Measurements from ENCODE around the gene DTX1.

DTX1 gene

GRCh38 chr12:113064395-113065125 is 8.0 kb downstream of the DTX1 start:
- H3K4me3 ChIP-seq (ENCODE audit: extremely low read depth, insufficient read depth, low read length, poor library complexity, severe bottlenecking), result no peak overlapping the region
- H3K4me1 ChIP-seq (ENCODE audit: control insufficient read depth, insufficient read depth, low read length, poor library complexity, severe bottlenecking), result no peaks in the 10 kb centered on the region
- H3K27ac ChIP-seq (ENCODE audit: low read depth, low read length, severe bottlenecking), result no peak overlapping the region
- no peaks in the 10 kb centered on the region for H3K9me3 ChIP-seq (ENCODE audit: control insufficient read depth, low read length)
- no peaks in the 10 kb centered on the region for H3K36me3 ChIP-seq (ENCODE audit: control insufficient read depth, insufficient read depth, low read length)
- 69 to 94% methylated on average over 4 to 5 of the region's 5 CpGs for WGBS, 2 experiments (ENCODE audit: insufficient coverage in 2 of 2)

GRCh38 chr12:113065126-113066007 is 8.8 kb downstream of the DTX1 start:
- no peak overlapping the region for H3K27ac ChIP-seq (ENCODE audit: low read depth, low read length, severe bottlenecking)
- no peaks in the 10 kb centered on the region for H3K4me1 ChIP-seq (ENCODE audit: control insufficient read depth, insufficient read depth, low read length, poor library complexity, severe bottlenecking)
- WGBS, 2 experiments (ENCODE audit: insufficient coverage in 2 of 2), result 21 to 33% methylated on average over 20 to 21 of the region's 31 CpGs
- no peaks in the 10 kb centered on the region for H3K36me3 ChIP-seq (ENCODE audit: control insufficient read depth, insufficient read depth, low read length)
- H3K4me3 ChIP-seq (ENCODE audit: extremely low read depth, insufficient read depth, low read length, poor library complexity, severe bottlenecking), result no peak overlapping the region
- no peaks in the 10 kb centered on the region for H3K9me3 ChIP-seq (ENCODE audit: control insufficient read depth, low read length)

GRCh38 chr12:113066813-113067400 is 10.4 kb downstream of the DTX1 start:
- H3K4me1 ChIP-seq (ENCODE audit: control insufficient read depth, insufficient read depth, low read length, poor library complexity, severe bottlenecking), result peaks cover 8% of the 10 kb centered on the region
- H3K27ac ChIP-seq (ENCODE audit: low read depth, low read length, severe bottlenecking), result no peak overlapping the region
- WGBS, 2 experiments (ENCODE audit: insufficient coverage in 2 of 2), result 68 to 87% methylated on average over 10 to 12 of the region's 13 CpGs
- H3K4me3 ChIP-seq (ENCODE audit: extremely low read depth, insufficient read depth, low read length, poor library complexity, severe bottlenecking), result no peak overlapping the region
- H3K9me3 ChIP-seq (ENCODE audit: control insufficient read depth, low read length), result no peaks in the 10 kb centered on the region
- H3K36me3 ChIP-seq (ENCODE audit: control insufficient read depth, insufficient read depth, low read length), result no peaks in the 10 kb centered on the region

DNA sequence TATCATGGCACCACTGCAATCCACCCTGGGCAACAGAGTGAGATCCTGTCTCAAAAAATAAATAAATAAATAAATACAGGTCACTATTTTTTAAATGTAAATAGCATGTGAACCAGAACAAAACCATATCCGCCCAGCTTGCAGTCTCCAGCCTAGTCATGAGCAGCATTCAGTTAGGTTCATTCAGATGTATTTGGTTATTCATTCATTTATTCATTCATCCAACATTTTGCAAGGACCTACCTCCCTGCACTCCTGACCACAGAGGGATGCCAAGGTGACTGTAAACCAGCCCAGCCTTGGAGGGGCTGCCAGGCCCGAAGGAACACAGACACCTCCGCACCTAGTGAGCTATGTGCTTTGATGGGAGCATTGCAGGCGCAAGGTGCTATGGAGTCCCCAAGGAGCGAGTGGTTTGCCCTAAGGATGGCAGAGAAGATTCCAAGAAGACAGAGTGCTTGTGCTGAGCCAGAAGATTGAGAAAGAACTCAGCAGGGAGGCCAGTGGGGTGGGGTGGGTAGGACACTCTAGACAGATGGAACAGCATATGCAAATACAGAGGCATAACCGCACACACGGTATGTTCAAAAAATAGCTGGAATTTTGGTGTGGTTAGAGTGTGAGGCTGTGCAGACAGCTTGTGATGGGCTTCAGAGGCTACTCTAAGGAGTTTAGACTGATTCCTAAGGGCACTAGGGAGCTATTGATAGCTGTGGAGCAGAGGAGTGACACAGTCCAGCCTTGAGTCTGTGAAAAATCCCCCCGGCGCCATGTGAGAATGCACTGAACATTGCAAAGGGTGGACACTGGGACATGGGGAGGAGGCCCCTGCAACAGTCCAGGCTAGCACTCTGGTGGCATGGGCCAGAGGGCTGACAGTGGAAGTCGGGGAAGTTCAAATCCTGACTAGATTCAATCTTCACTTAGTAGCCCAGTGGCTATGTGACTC is 11.7 kb downstream of the DTX1 start:
- H3K4me1 ChIP-seq (ENCODE audit: control insufficient read depth, insufficient read depth, low read length, poor library complexity, severe bottlenecking), result peaks cover 8% of the 10 kb centered on the region
- H3K27ac ChIP-seq (ENCODE audit: low read depth, low read length, severe bottlenecking), result no peak overlapping the region
- no peak overlapping the region for H3K4me3 ChIP-seq (ENCODE audit: extremely low read depth, insufficient read depth, low read length, poor library complexity, severe bottlenecking)
- 93 to 96% methylated on average over 8 to 9 of the region's 10 CpGs for WGBS, 2 experiments (ENCODE audit: insufficient coverage in 2 of 2)
- H3K36me3 ChIP-seq (ENCODE audit: control insufficient read depth, insufficient read depth, low read length), result no peaks in the 10 kb centered on the region
- H3K9me3 ChIP-seq (ENCODE audit: control insufficient read depth, low read length), result no peaks in the 10 kb centered on the region

DNA sequence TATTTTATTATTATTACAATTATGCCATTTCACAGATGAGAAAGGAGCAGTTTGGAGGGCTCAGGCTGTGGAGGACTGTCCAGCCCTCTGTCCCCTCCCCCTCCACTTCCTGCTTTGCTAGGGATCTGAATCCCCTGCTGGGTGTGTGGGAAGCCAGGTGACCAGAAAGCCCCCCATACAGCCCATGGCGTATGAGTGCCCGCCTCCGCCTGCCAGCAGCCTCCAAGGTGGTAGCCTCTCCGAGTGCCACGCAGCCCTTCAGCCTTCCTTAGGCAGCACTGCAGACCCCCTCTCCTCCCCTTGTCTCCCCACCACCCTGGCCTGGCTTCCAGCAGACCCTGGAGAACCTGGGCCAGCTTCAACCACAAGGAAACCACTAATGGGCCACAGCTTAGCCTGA is 12.6 kb downstream of the DTX1 start:
- H3K27ac ChIP-seq (ENCODE audit: low read depth, low read length, severe bottlenecking), result no peak overlapping the region
- WGBS, 2 experiments (ENCODE audit: insufficient coverage in 2 of 2), result 71 to 80% methylated on average over 5 of the region's 5 CpGs
- H3K4me3 ChIP-seq (ENCODE audit: extremely low read depth, insufficient read depth, low read length, poor library complexity, severe bottlenecking), result no peak overlapping the region
- no peaks in the 10 kb centered on the region for H3K36me3 ChIP-seq (ENCODE audit: control insufficient read depth, insufficient read depth, low read length)
- H3K9me3 ChIP-seq (ENCODE audit: control insufficient read depth, low read length), result no peaks in the 10 kb centered on the region
- peaks cover 8% of the 10 kb centered on the region for H3K4me1 ChIP-seq (ENCODE audit: control insufficient read depth, insufficient read depth, low read length, poor library complexity, severe bottlenecking)

DNA sequence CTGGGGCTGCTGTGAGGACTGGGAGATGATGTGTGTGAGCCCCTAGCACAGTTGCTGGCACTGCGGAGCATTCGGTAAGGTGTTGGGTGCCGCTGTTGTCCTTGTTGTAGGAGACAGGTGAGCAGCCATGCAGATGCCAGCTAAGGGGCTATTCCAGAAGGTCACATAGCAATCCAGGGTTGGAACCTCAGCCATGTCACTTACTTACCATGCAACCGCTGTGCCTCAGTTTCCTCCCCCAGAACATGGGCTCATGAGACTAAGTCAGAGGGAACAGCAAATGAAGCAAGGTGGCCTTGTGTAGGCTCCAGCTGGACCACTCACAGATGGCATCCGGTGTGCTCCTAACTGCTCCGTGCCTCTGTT is 13.2 kb downstream of the DTX1 start:
- Histone ChIP-seq H3K4me3 (ENCODE audit: extremely low read depth, insufficient read depth, low read length, poor library complexity, severe bottlenecking) (no peak overlapping the region), H3K9me3 (ENCODE audit: control insufficient read depth, low read length) (no peaks in the 10 kb centered on the region), H3K4me1 (ENCODE audit: control insufficient read depth, insufficient read depth, low read length, poor library complexity, severe bottlenecking) (peaks cover 8% of the 10 kb centered on the region), H3K36me3 (ENCODE audit: control insufficient read depth, insufficient read depth, low read length) (no peaks in the 10 kb centered on the region), H3K27ac (ENCODE audit: low read depth, low read length, severe bottlenecking) (no peak overlapping the region)
- 89 to 100% methylated on average over 6 of the region's 6 CpGs for WGBS, 2 experiments (ENCODE audit: insufficient coverage in 2 of 2)

- Histone ChIP-seq H3K9me3 (ENCODE audit: control insufficient read depth, low read length) (no peaks in the 10 kb centered on the region), H3K36me3 (ENCODE audit: control insufficient read depth, insufficient read depth, low read length) (no peaks in the 10 kb centered on the region), H3K27ac (ENCODE audit: low read depth, low read length, severe bottlenecking) (no peak overlapping the region), H3K4me1 (ENCODE audit: control insufficient read depth, insufficient read depth, low read length, poor library complexity, severe bottlenecking) (peaks cover 8% of the 10 kb centered on the region), H3K4me3 (ENCODE audit: extremely low read depth, insufficient read depth, low read length, poor library complexity, severe bottlenecking) (no peak overlapping the region)
- 89 to 92% methylated on average over 12 to 13 of the region's 15 CpGs for whole genome bisulfite sequencing, 2 experiments (ENCODE audit: insufficient coverage in 2 of 2)
Measured at GRCh38 chr12:113070117-113070906, 13.8 kb downstream of the DTX1 start.

DNA sequence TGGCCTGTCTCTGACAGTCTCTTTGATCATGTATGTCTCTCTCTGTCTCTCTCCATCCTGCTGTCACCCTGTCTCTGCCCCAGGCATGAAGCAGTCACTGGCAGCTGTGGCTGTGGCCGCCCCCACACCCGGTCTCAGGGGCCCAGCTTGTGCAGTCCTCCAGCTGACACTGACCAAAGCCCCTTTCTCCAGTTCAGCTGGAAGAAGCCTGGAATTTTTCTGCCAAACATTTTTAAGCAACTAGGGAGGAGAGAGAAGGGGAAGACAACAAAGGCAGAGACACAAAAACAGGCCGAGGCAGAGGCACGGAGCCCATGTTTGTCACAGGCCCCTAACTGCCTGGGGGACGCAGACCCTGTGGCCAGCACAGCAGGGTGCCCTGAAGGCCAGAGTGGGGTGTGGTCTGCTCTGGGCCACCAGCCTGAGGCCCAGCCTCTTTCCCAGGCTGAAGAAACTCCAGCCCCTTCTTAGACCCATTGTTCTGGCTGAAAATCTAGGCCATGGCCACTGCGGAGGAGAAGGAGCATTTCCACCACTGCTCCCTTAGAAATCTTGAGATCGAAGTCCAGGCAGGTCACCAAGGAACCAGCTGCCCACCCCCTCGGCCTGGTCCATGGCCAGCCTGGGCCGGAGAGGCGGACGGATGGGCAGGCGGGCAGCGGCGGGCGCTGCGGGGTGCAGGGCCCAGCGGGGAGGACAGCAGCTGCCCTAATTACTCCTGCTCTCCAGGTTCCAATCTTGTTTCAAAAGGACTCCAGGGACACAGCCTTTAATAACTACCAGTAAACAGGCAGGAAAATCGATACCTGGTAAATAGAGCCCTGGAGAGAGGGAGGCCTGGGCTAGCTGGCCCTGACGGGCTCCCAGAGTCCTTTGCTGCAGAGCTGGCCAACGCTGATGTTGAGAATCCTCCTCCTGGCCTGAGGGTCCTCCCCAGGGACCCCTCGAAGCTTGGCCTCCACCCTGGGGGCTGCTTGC is 14.9 kb downstream of the DTX1 start:
- Histone ChIP-seq H3K4me1 (ENCODE audit: control insufficient read depth, insufficient read depth, low read length, poor library complexity, severe bottlenecking) (peaks cover 8% of the 10 kb centered on the region), H3K27ac (ENCODE audit: low read depth, low read length, severe bottlenecking) (no peak overlapping the region), H3K36me3 (ENCODE audit: control insufficient read depth, insufficient read depth, low read length) (no peaks in the 10 kb centered on the region), H3K9me3 (ENCODE audit: control insufficient read depth, low read length) (no peaks in the 10 kb centered on the region), H3K4me3 (ENCODE audit: extremely low read depth, insufficient read depth, low read length, poor library complexity, severe bottlenecking) (no peak overlapping the region)
- WGBS, 2 experiments (ENCODE audit: insufficient coverage in 2 of 2), result 82 to 83% methylated on average over 20 of the region's 21 CpGs

DNA sequence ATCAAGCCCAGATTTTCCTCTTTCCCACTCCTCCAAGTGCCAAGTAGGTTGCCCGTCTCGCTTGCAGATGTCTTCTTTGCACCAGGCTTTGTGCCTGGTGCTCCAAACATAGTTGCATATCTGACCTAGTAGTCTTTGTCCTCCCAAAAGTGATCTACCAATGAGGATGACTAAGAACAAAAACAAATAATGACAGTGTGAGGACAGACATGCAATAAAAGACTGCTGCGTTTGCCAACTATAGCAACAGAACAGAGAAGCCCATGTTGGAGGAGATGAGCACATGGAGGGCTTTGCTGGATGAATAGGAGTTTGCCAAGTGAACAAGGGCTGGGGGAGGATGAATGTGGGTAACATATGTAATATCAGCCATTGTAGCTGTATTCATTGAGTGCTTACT is 15.6 kb downstream of the DTX1 start:
- Histone ChIP-seq H3K9me3 (ENCODE audit: control insufficient read depth, low read length) (no peaks in the 10 kb centered on the region), H3K4me3 (ENCODE audit: extremely low read depth, insufficient read depth, low read length, poor library complexity, severe bottlenecking) (no peak overlapping the region), H3K4me1 (ENCODE audit: control insufficient read depth, insufficient read depth, low read length, poor library complexity, severe bottlenecking) (peaks cover 8% of the 10 kb centered on the region), H3K36me3 (ENCODE audit: control insufficient read depth, insufficient read depth, low read length) (no peaks in the 10 kb centered on the region), H3K27ac (ENCODE audit: low read depth, low read length, severe bottlenecking) (no peak overlapping the region)
- 86 to 95% methylated on average over 3 of the region's 3 CpGs for WGBS, 2 experiments (ENCODE audit: insufficient coverage in 2 of 2)
